Mesendoderm (in vitro differentiated cells): Measurements from ENCODE around the gene SYNGAP1. TPM values are rescaled to one million over a fixed set of nuclear protein-coding genes. Genes with fewer than 3 reads are reported as not detected.
"Not testable (repeated sequence)": the region's sequence is repeated elsewhere in the genome, so short reads cannot be mapped to it uniquely, and the experiment has no call there.

Source experiments
- DNase-seq: peaks from one replicate; pipeline ENCODE4 v3.0.0; 2013
- H2AK5ac ChIP-seq: 2 replicates; pipeline ENCODE4 v1.6.1; 2013; ENCODE audit warnings: low read length, inconsistent platforms
- H2BK120ac ChIP-seq: 2 replicates; pipeline ENCODE4 v1.6.1; 2013; ENCODE audit warnings: low read depth, mild to moderate bottlenecking, low read length, moderate library complexity, mixed read lengths
- H2BK15ac ChIP-seq: replicated peaks from 2 replicates; pipeline ENCODE4 v1.6.1; 2013; ENCODE audit warnings: low read depth, mild to moderate bottlenecking, moderate library complexity
- H2BK5ac ChIP-seq: 2 replicates; pipeline ENCODE4 v1.6.1; 2013; ENCODE audit warnings: low read length, inconsistent platforms
- H3K18ac ChIP-seq: 2 replicates; pipeline ENCODE4 v1.6.1; 2013; ENCODE audit warnings: mild to moderate bottlenecking, low read length, mixed read lengths
- H3K23ac ChIP-seq: one replicate; pipeline ENCODE4 v1.6.1; 2013; ENCODE audit warnings: low read length
- H3K27ac ChIP-seq: 2 replicates; pipeline ENCODE4 v1.5.1; 2013; ENCODE audit warnings: low read depth, mild to moderate bottlenecking, inconsistent platforms, low read length, moderate library complexity
- H3K27me3 ChIP-seq: 2 replicates; pipeline ENCODE4 v1.6.1; 2013; ENCODE audit warnings: low read length, control low read depth, mild to moderate bottlenecking, inconsistent platforms; ENCODE audit not compliant: insufficient read depth, poor library complexity
- H3K36me3 ChIP-seq: 2 replicates; pipeline ENCODE4 v1.6.1; 2013; ENCODE audit warnings: low read length, inconsistent platforms; ENCODE audit not compliant: control insufficient read depth, insufficient read depth
- H3K4ac ChIP-seq: one replicate; pipeline ENCODE4 v1.6.1; 2013; ENCODE audit warnings: low read depth, mild to moderate bottlenecking, low read length, moderate library complexity
- H3K4me1 ChIP-seq: 2 replicates; pipeline ENCODE4 v1.6.1; 2013; ENCODE audit warnings: low read depth, low read length, inconsistent platforms; ENCODE audit not compliant: control insufficient read depth
- H3K4me2 ChIP-seq: 2 replicates; pipeline ENCODE4 v1.6.1; 2013; ENCODE audit warnings: low read length
- H3K4me3 ChIP-seq: 2 replicates; pipeline ENCODE4 v1.5.1; 2013; ENCODE audit warnings: mild to moderate bottlenecking, low read length
- H3K56ac ChIP-seq: one replicate; pipeline ENCODE4 v1.6.1; 2013; ENCODE audit warnings: low read length
- H3K79me1 ChIP-seq: 2 replicates; pipeline ENCODE4 v1.6.1; 2013; ENCODE audit warnings: low read length, inconsistent platforms
- H3K79me2 ChIP-seq: 2 replicates; pipeline ENCODE4 v1.6.1; 2013; ENCODE audit warnings: mild to moderate bottlenecking, low read length; ENCODE audit not compliant: control insufficient read depth, insufficient read depth
- H3K9ac ChIP-seq: 2 replicates; pipeline ENCODE4 v1.6.1; 2013; ENCODE audit warnings: low read length, inconsistent platforms
- H4K5ac ChIP-seq: one replicate; pipeline ENCODE4 v1.6.1; 2013; ENCODE audit warnings: low read length
- H4K8ac ChIP-seq: one replicate; pipeline ENCODE4 v1.6.1; 2013; ENCODE audit warnings: low read depth, mild to moderate bottlenecking, control low read depth, low read length, moderate library complexity
- WGBS: extraction: QIAGEN DNeasy Blood & Tissue Kit; methylation state at CpG from one replicate; pipeline ENCODE4 v1.1.7; 2013; ENCODE audit warnings: low lambda C conversion rate, missing lambda C conversion rate; ENCODE audit not compliant: insufficient coverage; ENCODE audit errors: extremely low coverage; 5-methylcytosine and 5-hydroxymethylcytosine counted together
- polyA plus RNA-seq, 2 experiments: library from polyadenylated mRNA; stranded (reverse); fragments of 200-250 nt; gene quantifications; one replicate each; pipeline ENCODE4 v1.2.3, GENCODE V29; 2013

Gene SYNGAP1
- polyA plus RNA-seq (2013, experiment 1 of 2), result 42.1 TPM
- 54.9 TPM for polyA plus RNA-seq (2013, experiment 2 of 2)

- peak within 1 kb of the TSS; percentile 76 for H3K27ac ChIP-seq
- no peaks in the 10 kb centered on the region for H3K36me3 ChIP-seq
- no peak within 1 kb of the TSS for H4K8ac ChIP-seq
- peak within 1 kb of the TSS; percentile 63 for H3K4me2 ChIP-seq
- no peak within 1 kb of the TSS for H2BK15ac ChIP-seq
- H3K79me1 ChIP-seq, result peaks cover 22% of the 10 kb centered on the region
- no peak within 1 kb of the TSS for H2AK5ac ChIP-seq
- H2BK5ac ChIP-seq, result peak within 1 kb of the TSS; percentile 12
- peaks cover 10% of the 10 kb centered on the region for H3K4me1 ChIP-seq
- H3K4ac ChIP-seq, result peak within 1 kb of the TSS; percentile 75
- no CpG with 5 or more reads among the region's 22 CpGs for WGBS
- H3K4me3 ChIP-seq, result peak within 1 kb of the TSS; percentile 48
- H3K18ac ChIP-seq, result peak within 1 kb of the TSS; percentile 92
- peak within 1 kb of the TSS; percentile 78 for H3K9ac ChIP-seq
- H3K27me3 ChIP-seq, result no peaks in the 10 kb centered on the region
- H2BK120ac ChIP-seq, result peak within 1 kb of the TSS; percentile 64
- no peak within 1 kb of the TSS for H4K5ac ChIP-seq
- H3K56ac ChIP-seq, result peak within 1 kb of the TSS; percentile 90
- DNase-seq, result peak; percentile 71
- H3K79me2 ChIP-seq, result peaks cover 27% of the 10 kb centered on the region
- peak within 1 kb of the TSS; percentile 7 for H3K23ac ChIP-seq
These were observed at the start of gene SYNGAP1 for GRCh38 chr6:33419580-33420490. Gene SYNGAP1 (plus strand): TSS chr6:33420065. CDS start chr6:33420265, 200 bp downstream.

DNA sequence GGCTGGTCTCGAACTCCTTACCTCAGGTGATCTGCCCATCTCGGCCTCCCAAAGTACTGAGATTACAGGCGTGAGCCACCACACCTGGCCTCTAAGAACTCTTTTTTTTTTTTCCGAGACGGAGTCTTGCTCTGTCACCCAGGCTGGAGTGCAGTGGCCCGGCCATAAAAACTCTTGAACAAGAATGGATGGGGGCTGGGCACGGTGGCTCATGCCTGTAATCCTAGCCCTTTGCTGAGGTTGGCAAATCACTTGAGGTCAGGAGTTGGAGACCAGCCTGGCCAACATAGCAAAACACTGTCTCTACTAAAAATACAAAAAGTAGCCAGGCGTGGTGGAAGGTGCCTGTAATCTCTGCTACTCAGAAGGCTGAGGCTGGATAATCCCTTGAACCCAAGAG, 48.0 kb upstream of the SYNGAP1 start:
- not testable (repeated sequence) for H3K79me1 ChIP-seq, H3K9ac ChIP-seq, DNase-seq, H3K27me3 ChIP-seq, H2BK15ac ChIP-seq, H3K4ac ChIP-seq, H4K5ac ChIP-seq, H2BK120ac ChIP-seq, H3K18ac ChIP-seq, H3K4me3 ChIP-seq, H2BK5ac ChIP-seq, H3K23ac ChIP-seq, H3K4me1 ChIP-seq, H3K4me2 ChIP-seq, H2AK5ac ChIP-seq, H3K27ac ChIP-seq, H3K56ac ChIP-seq, H3K79me2 ChIP-seq, H4K8ac ChIP-seq, H3K36me3 ChIP-seq
- WGBS, result no CpG with 5 or more reads among the region's 8 CpGs

DNA sequence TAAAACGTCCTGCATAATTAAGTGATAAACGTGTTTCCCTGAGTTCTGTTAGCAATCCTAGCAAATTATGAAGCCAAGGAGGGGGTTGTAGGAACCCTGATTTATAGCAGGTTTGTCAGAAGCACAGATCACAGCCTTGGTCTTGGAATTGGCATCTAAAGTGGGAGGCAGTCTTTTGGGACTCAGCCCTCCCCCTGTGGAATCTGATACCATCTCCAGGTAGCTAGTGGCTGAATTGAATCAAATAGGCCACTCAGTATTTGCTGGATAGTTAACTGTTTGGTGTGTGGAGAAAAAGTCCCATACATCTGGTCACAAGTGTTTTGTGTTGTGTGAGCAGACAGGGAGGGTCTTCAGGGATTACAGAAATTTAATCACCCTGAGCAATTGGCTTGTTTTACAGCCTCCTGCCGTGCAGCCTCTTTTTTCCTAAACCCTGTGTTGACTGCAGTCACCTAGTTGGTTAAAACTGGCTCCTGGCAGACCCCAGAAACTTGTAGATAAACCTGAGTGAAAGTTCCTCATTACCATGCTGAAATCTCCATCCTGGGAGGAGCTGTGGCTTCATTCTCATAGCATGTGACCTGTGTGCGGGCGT, 47.2 kb upstream of the SYNGAP1 start:
- H3K23ac ChIP-seq, result no peak overlapping the region
- H2BK15ac ChIP-seq, result no peak overlapping the region
- no CpG with 5 or more reads among the region's 5 CpGs for WGBS
- no peak overlapping the region for H3K4me2 ChIP-seq
- no peak overlapping the region for H3K56ac ChIP-seq
- no peaks in the 10 kb centered on the region for H3K27me3 ChIP-seq
- no peak overlapping the region for H2AK5ac ChIP-seq
- H3K4me3 ChIP-seq, result no peak overlapping the region
- H3K9ac ChIP-seq, result no peak overlapping the region
- H3K79me1 ChIP-seq, result no peaks in the 10 kb centered on the region
- H2BK120ac ChIP-seq, result no peak overlapping the region
- H4K8ac ChIP-seq, result no peak overlapping the region
- H4K5ac ChIP-seq, result no peak overlapping the region
- no peak overlapping the region for H3K18ac ChIP-seq
- peaks cover 7% of the 10 kb centered on the region for H3K4me1 ChIP-seq
- no peak overlapping the region for H3K27ac ChIP-seq
- H3K79me2 ChIP-seq, result no peaks in the 10 kb centered on the region
- H2BK5ac ChIP-seq, result no peak overlapping the region
- H3K4ac ChIP-seq, result no peak overlapping the region
- no peaks in the 10 kb centered on the region for H3K36me3 ChIP-seq
- DNase-seq, result peak; percentile 33

GRCh38 chr6:33373960-33374910, 45.6 kb upstream of the SYNGAP1 start:
- H3K4me1 ChIP-seq, result peaks cover 7% of the 10 kb centered on the region
- no peaks in the 10 kb centered on the region for H3K27me3 ChIP-seq
- no peak overlapping the region for H2AK5ac ChIP-seq
- no CpG with 5 or more reads among the region's 8 CpGs for WGBS
- no peak overlapping the region for H3K27ac ChIP-seq
- no peak for DNase-seq
- no peak overlapping the region for H3K9ac ChIP-seq
- no peak overlapping the region for H3K4me2 ChIP-seq
- no peak overlapping the region for H3K56ac ChIP-seq
- H2BK120ac ChIP-seq, result no peak overlapping the region
- H4K5ac ChIP-seq, result no peak overlapping the region
- H3K4ac ChIP-seq, result no peak overlapping the region
- no peak overlapping the region for H2BK5ac ChIP-seq
- H2BK15ac ChIP-seq, result no peak overlapping the region
- no peaks in the 10 kb centered on the region for H3K36me3 ChIP-seq
- H3K79me2 ChIP-seq, result no peaks in the 10 kb centered on the region
- no peak overlapping the region for H3K4me3 ChIP-seq
- no peak overlapping the region for H4K8ac ChIP-seq
- H3K18ac ChIP-seq, result no peak overlapping the region
- no peaks in the 10 kb centered on the region for H3K79me1 ChIP-seq
- H3K23ac ChIP-seq, result no peak overlapping the region

DNA sequence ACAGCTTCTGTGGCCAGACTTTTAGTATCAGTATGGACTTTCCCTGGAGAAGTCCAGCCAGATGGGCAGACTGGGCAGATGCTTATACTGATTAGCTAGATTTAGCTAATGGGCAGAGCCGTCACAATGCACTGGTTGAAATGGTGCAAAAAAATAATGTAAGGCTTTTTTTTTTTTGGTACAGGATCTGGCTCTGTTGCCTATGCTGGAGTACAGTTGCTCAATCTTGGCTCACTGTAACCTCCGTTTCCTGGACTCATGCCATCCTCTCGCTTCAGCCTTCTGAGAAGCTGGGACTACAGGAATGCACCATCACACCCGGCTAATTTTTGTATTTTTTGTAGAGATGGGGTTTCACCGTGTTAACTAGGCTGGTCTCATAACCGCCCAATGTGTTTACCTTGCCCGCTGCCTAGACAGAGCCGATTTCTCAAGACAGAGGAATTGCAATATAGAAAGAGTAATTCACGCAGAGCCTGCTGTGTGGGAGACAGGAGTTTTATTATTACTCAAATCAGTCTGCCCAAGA, 44.7 kb upstream of the SYNGAP1 start:
- H2AK5ac ChIP-seq, result no peak overlapping the region
- DNase-seq, result no peak

More for the DNA sequence above, 44.7 kb upstream of the SYNGAP1 start:
- no peak overlapping the region for H3K4ac ChIP-seq
- peaks cover 7% of the 10 kb centered on the region for H3K4me1 ChIP-seq
- H3K23ac ChIP-seq, result no peak overlapping the region
- no peak overlapping the region for H3K18ac ChIP-seq
- H2BK120ac ChIP-seq, result no peak overlapping the region
- H3K79me1 ChIP-seq, result no peaks in the 10 kb centered on the region
- no peak overlapping the region for H2BK5ac ChIP-seq
- no peak overlapping the region for H2BK15ac ChIP-seq
- no peak overlapping the region for H4K8ac ChIP-seq
- H3K79me2 ChIP-seq, result no peaks in the 10 kb centered on the region
- H3K4me2 ChIP-seq, result no peak overlapping the region
- no CpG with 5 or more reads among the region's 9 CpGs for WGBS
- H3K9ac ChIP-seq, result no peak overlapping the region
- H3K36me3 ChIP-seq, result no peaks in the 10 kb centered on the region
- no peak overlapping the region for H3K27ac ChIP-seq
- no peak overlapping the region for H3K4me3 ChIP-seq
- H3K56ac ChIP-seq, result no peak overlapping the region
- H4K5ac ChIP-seq, result no peak overlapping the region
- H3K27me3 ChIP-seq, result no peaks in the 10 kb centered on the region
